ENCODE measurements around the gene RUNX2.
A peak's percentile ranks its signal among the peaks of the same experiment; 100 is the strongest.

The RUNX2 gene

GRCh38 chr6:45415788-45416518 is 87.8 kb downstream of the RUNX2 start:
- no peak for DNase-seq

GRCh38 chr6:45416700-45417099 is 88.6 kb downstream of the RUNX2 start:
- DNase-seq: no peak

GRCh38 chr6:45417436-45417835 is 89.3 kb downstream of the RUNX2 start:
- no peak for DNase-seq

GRCh38 chr6:45419571-45420082 is 91.5 kb downstream of the RUNX2 start:
- peak; percentile 68 for DNase-seq

- peak; percentile 75 for DNase-seq
These were observed 92.2 kb downstream of the RUNX2 start for GRCh38 chr6:45420083-45420908.

GRCh38 chr6:45420909-45421708 is 93.0 kb downstream of the RUNX2 start:
- no peak for DNase-seq

- DNase-seq: peak; percentile 79
These were observed 93.8 kb downstream of the RUNX2 start for GRCh38 chr6:45421709-45422502.

- DNase-seq: peak; percentile 69
These were observed 94.5 kb downstream of the RUNX2 start for GRCh38 chr6:45422503-45423110.

GRCh38 chr6:45423111-45423823 is 95.1 kb downstream of the RUNX2 start:
- DNase-seq: no peak

GRCh38 chr6:45423824-45424450 is 95.8 kb downstream of the RUNX2 start:
- no peak for DNase-seq

GRCh38 chr6:45424451-45424861 is 96.3 kb downstream of the RUNX2 start:
- no peak for DNase-seq

GRCh38 chr6:45426251-45426650 is 98.1 kb downstream of the RUNX2 start:
- DNase-seq: no peak

- no peak for DNase-seq
These were observed 99.6 kb downstream of the RUNX2 start for GRCh38 chr6:45427726-45428125.

- no peak for DNase-seq
These were observed 100.6 kb downstream of the RUNX2 start for GRCh38 chr6:45428727-45429126.

- DNase-seq: no peak
These were observed 102.6 kb downstream of the RUNX2 start for GRCh38 chr6:45430590-45431202.

- DNase-seq: no peak
These were observed 103.4 kb downstream of the RUNX2 start for GRCh38 chr6:45431317-45432065.

GRCh38 chr6:45432977-45433376 is 104.8 kb downstream of the RUNX2 start:
- DNase-seq: peak; percentile 60

- no peak for DNase-seq
These were observed 105.6 kb downstream of the RUNX2 start for GRCh38 chr6:45433533-45434380.

Measured in fibroblast of skin of abdomen (primary cell).